Occipital lobe (tissue), 2 donors: ENCODE measurements around the gene IL3. TPM values are rescaled to one million over a fixed set of nuclear protein-coding genes. Genes with fewer than 3 reads are reported as not detected.

ENCODE experiments used
- DNase-seq: peaks from one replicate; lab custom pipeline; 2025; lab: John Stamatoyannopoulos, UW
- total RNA-seq: library from RNA; depleted of rRNA; stranded (reverse); fragments of >200 nt; gene quantifications from one replicate; pipeline ENCODE4 v1.2.3, GENCODE V29; 2014

IL3 gene
- not detected for total RNA-seq

- no peak for DNase-seq
Measured at GRCh38 chr5:132060501-132061161, at the start of gene IL3. Gene IL3 (plus strand): TSS chr5:132060655. CDS start chr5:132060707, 52 bp downstream.

GRCh38 chr5:132010989-132011621 lies 49.4 kb upstream of the IL3 start:
- no peak for DNase-seq

- DNase-seq = peak; percentile 28
Measured at GRCh38 chr5:132011622-132012343, 48.7 kb upstream of the IL3 start, which contains the start of gene ACSL6. Gene ACSL6 (minus strand): TSS chr5:132011658. CDS start chr5:132011553, 105 bp downstream.

GRCh38 chr5:132012371-132013005 lies 48.0 kb upstream of the IL3 start:
- no peak for DNase-seq

GRCh38 chr5:132013006-132013689 lies 47.3 kb upstream of the IL3 start:
- DNase-seq = peak; percentile 53

GRCh38 chr5:132013711-132014110 lies 46.7 kb upstream of the IL3 start:
- no peak for DNase-seq

- DNase-seq = no peak
Measured at GRCh38 chr5:132016721-132017250, 43.7 kb upstream of the IL3 start.

GRCh38 chr5:132017316-132017715 lies 43.1 kb upstream of the IL3 start:
- DNase-seq = no peak

GRCh38 chr5:132017738-132018625 lies 42.5 kb upstream of the IL3 start:
- no peak for DNase-seq

- no peak for DNase-seq
Measured at GRCh38 chr5:132019337-132019736, 41.1 kb upstream of the IL3 start.

GRCh38 chr5:132019857-132020555 lies 40.4 kb upstream of the IL3 start:
- no peak for DNase-seq

GRCh38 chr5:132020568-132021339 lies 39.7 kb upstream of the IL3 start:
- no peak for DNase-seq

GRCh38 chr5:132021654-132022053 lies 38.8 kb upstream of the IL3 start:
- DNase-seq = no peak

- DNase-seq = no peak
Measured at GRCh38 chr5:132022737-132023136, 37.7 kb upstream of the IL3 start.

- no peak for DNase-seq
Measured at GRCh38 chr5:132023258-132024116, 37.0 kb upstream of the IL3 start.

GRCh38 chr5:132024117-132024435 lies 36.4 kb upstream of the IL3 start:
- no peak for DNase-seq

GRCh38 chr5:132024789-132025402 lies 35.6 kb upstream of the IL3 start:
- no peak for DNase-seq
